GM12878 (cell line): ENCODE measurements around the gene SHISA7. TPM values are rescaled to one million over a fixed set of nuclear protein-coding genes. Genes with fewer than 3 reads are reported as not detected.

ENCODE experiments used
- ATAC-seq: fragments of 200-7000 bp; cut with Tn5 transposase; 3 replicates; pipeline ENCODE4 v1.9.1; 2020; ENCODE audit warnings: mild to moderate bottlenecking, moderate library complexity
- BruUV-seq: library from RNA; stranded (reverse); fragments of 400-500 nt; replicated peaks from 2 replicates; lab custom pipeline; 2021; lab: Mats Ljungman, UMichigan
- CTCF ChIA-PET: fragments of 300-600 bp; sonication (Branson Sonifier 250); formaldehyde crosslinking; extraction: SDS; loops from one replicate; lab custom pipeline; 2021; ENCODE audit warnings: inconsistent platforms; lab: Yijun Ruan, JAX
- POLR2A ChIA-PET: fragments of 350-600 bp; formaldehyde crosslinking; extraction: SDS; loops from one replicate; lab custom pipeline; 2021; ENCODE audit warnings: inconsistent platforms; lab: Charles Lee
- RAD21 ChIA-PET: fragments of 300-600 bp; sonication (Branson Sonifier 250); formaldehyde crosslinking; loops from one replicate; lab custom pipeline; 2023; ENCODE audit warnings: antibody characterized with exemption; ENCODE audit not compliant: unreplicated experiment; lab: Charles Lee
- SMC1A ChIA-PET: fragments of 300-600 bp; sonication (Branson Sonifier 250); formaldehyde crosslinking; loops from one replicate; lab custom pipeline; 2023; ENCODE audit not compliant: unreplicated experiment, uncharacterized antibody; lab: Charles Lee
- DNase-seq: peaks from one replicate; pipeline ENCODE4 v3.0.0-alpha.2; 2011; ENCODE audit warnings: low read depth, low spot score
- FAIRE-seq: peaks from 3 replicates; lab custom pipeline; 2011; peaks lifted over from hg19 to GRCh38; lab: Jason Lieb, UNC
- H2AFZ ChIP-seq: 2 replicates; pipeline ENCODE4 v1.6.0; 2011; ENCODE audit warnings: low read depth, low read length, control low read depth; ENCODE audit not compliant: control insufficient read depth
- H3K27ac ChIP-seq: 2 replicates; pipeline ENCODE4 v1.5.1; 2011; ENCODE audit warnings: control low read depth; ENCODE audit not compliant: control insufficient read depth, insufficient read depth
- H3K27me3 ChIP-seq, 2 experiments: replicated peaks in 1 of 2; 2 replicates each; pipeline versions ENCODE4 v1.6.0 to v1.6.1; 2011; ENCODE audit warnings: low read length in 1 of 2; ENCODE audit not compliant: control insufficient read depth in 2 of 2, insufficient read depth in 2 of 2
- H3K36me3 ChIP-seq, 2 experiments: 2 replicates each; pipeline ENCODE4 v1.5.1; 2011; ENCODE audit warnings: low read length in 1 of 2; ENCODE audit not compliant: control insufficient read depth in 2 of 2, insufficient read depth in 2 of 2
- H3K4me1 ChIP-seq: 2 replicates; pipeline ENCODE4 v1.6.1; 2011; ENCODE audit warnings: mild to moderate bottlenecking, low read length, moderate library complexity, mixed read lengths; ENCODE audit not compliant: control insufficient read depth, insufficient read depth
- H3K4me2 ChIP-seq: 2 replicates; pipeline ENCODE4 v1.6.0; 2011; ENCODE audit warnings: control low read depth; ENCODE audit not compliant: control insufficient read depth, insufficient read depth
- H3K4me3 ChIP-seq: fragments of 200-600 bp; sonication (generic); 2 replicates; pipeline ENCODE4 v1.5.1; 2016
- H3K79me2 ChIP-seq: 2 replicates; pipeline ENCODE4 v1.6.0; 2011; ENCODE audit warnings: low read length; ENCODE audit not compliant: control insufficient read depth, insufficient read depth
- H3K9ac ChIP-seq: 2 replicates; pipeline ENCODE4 v1.8.0; 2011; ENCODE audit warnings: low read length, control low read depth, mixed read lengths; ENCODE audit not compliant: control insufficient read depth, insufficient read depth
- H3K9me3 ChIP-seq: replicated peaks from 3 replicates; pipeline ENCODE4 v1.5.1; 2011; ENCODE audit warnings: mild to moderate bottlenecking, low read length; ENCODE audit not compliant: control insufficient read depth, insufficient read depth
- H4K20me1 ChIP-seq: 2 replicates; pipeline ENCODE4 v1.6.0; 2011; ENCODE audit not compliant: control insufficient read depth, insufficient read depth
- ASH2L ChIP-seq: fragments of 300-600, 200-600 bp; sonication (generic); IDR thresholded peaks from 2 replicates; pipeline ENCODE4 v1.6.1; 2017; ENCODE audit warnings: low read depth, mild to moderate bottlenecking, borderline replicate concordance
- BCL11A ChIP-seq: IDR thresholded peaks from 2 replicates; pipeline ENCODE4 v1.6.1; 2011; ENCODE audit warnings: low read depth, low read length
- BCL3 ChIP-seq: IDR thresholded peaks from 2 replicates; pipeline ENCODE4 v1.6.1; 2011; ENCODE audit warnings: borderline replicate concordance, low read depth, mild to moderate bottlenecking, moderate library complexity, low read length; ENCODE audit not compliant: insufficient read depth, poor library complexity, severe bottlenecking
- CBFB ChIP-seq: IDR thresholded peaks from 2 replicates; pipeline ENCODE4 v1.6.1; 2016; ENCODE audit warnings: antibody characterized with exemption, low read depth
- EED ChIP-seq: sonication (generic); IDR thresholded peaks from 2 replicates; pipeline ENCODE4 v1.6.1; 2016; ENCODE audit warnings: antibody characterized with exemption, low read depth
- IRF4 ChIP-seq: IDR thresholded peaks from 2 replicates; pipeline ENCODE4 v1.6.1; 2011; ENCODE audit warnings: low read depth, low read length
- NFXL1 ChIP-seq: fragments of 450-650 bp; IDR thresholded peaks from 2 replicates; pipeline ENCODE4 v1.6.1; 2017; ENCODE audit warnings: antibody characterized with exemption, mild to moderate bottlenecking, borderline replicate concordance
- POLR2A ChIP-seq: IDR thresholded peaks from 2 replicates; pipeline ENCODE4 v1.6.1; 2011; ENCODE audit warnings: low read depth, mild to moderate bottlenecking, low read length
- POLR2AphosphoS2 ChIP-seq: IDR thresholded peaks from 2 replicates; pipeline ENCODE4 v1.6.1; 2011; ENCODE audit warnings: low read depth, mild to moderate bottlenecking, low read length, improper control_type of control experiment, moderate library complexity
- RAD51 ChIP-seq: fragments of 450-650 bp; IDR thresholded peaks from 2 replicates; pipeline ENCODE4 v1.6.1; 2016; ENCODE audit warnings: moderate library complexity, mild to moderate bottlenecking, inconsistent platforms
- SMARCA5 ChIP-seq: fragments of 450-650 bp; IDR thresholded peaks from 2 replicates; pipeline ENCODE4 v1.6.1; 2017; ENCODE audit warnings: mild to moderate bottlenecking
- WGBS: methylation state at CpG from one replicate; pipeline ENCODE4 v1.1.6; 2016; ENCODE audit warnings: low lambda C conversion rate; ENCODE audit not compliant: insufficient replicate concordance, insufficient coverage; ENCODE audit errors: missing lambda C conversion rate; 5-methylcytosine and 5-hydroxymethylcytosine counted together
- in situ Hi-C: fragments of 300-500 bp; cut with MboI; formaldehyde crosslinking; loops from 9 replicates; pipeline ENCODE4 v1.14.3; 2018; ENCODE audit warnings: mixed read lengths
- intact Hi-C: fragments of 100-400 bp; cut with micrococcal nuclease; formaldehyde crosslinking; loops from one replicate; pipeline ENCODE4 v1.14.2; 2022; ENCODE audit not compliant: unreplicated experiment
- polyA plus RNA-seq, 11 experiments: library from polyadenylated mRNA; depleted of rRNA in 4 of 11; unstranded in 6 of 11; stranded (reverse) in 5 of 11; fragments of >200 nt; fragmentation: Nextera tagmentation in 4 of 11; fragmentation: Illumina TruSeq in 1 of 11; extraction: Ambion mirVana in 4 of 11; extraction: Trizol in 1 of 11; gene quantifications; 1 replicate in 1 of 11; 2 replicates in 10 of 11; pipeline versions ENCODE4 v1.2.1 to v1.2.3, GENCODE V29; 2011 to 2016; ENCODE audit warnings: inconsistent platforms in 2 of 11, missing spikeins in 2 of 11, low read depth in 1 of 11
- total RNA-seq, 4 experiments: library from RNA; depleted of rRNA in 3 of 4; stranded (reverse); fragments of >200 nt in 3 of 4; fragmentation: Illumina TruSeq in 1 of 4; extraction: Trizol in 1 of 4; gene quantifications; 2 replicates each; pipeline versions ENCODE4 v1.2.1 to v1.2.3, GENCODE V29; 2013 to 2021
- TF ChIP-seq, protein P1 (sequence below): IDR thresholded peaks from 2 replicates; pipeline ENCODE4 v1.6.1; 2011; ENCODE audit warnings: mild to moderate bottlenecking, low read depth, low read length, moderate library complexity; ENCODE audit not compliant: insufficient replicate concordance
- TF ChIP-seq, protein P2 (sequence below): IDR thresholded peaks from 2 replicates; pipeline ENCODE4 v1.6.1; 2012; ENCODE audit warnings: low read depth, low read length, improper control_type of control experiment
- TF ChIP-seq, protein P3 (sequence below): fragments of 450-650 bp; IDR thresholded peaks from 2 replicates; pipeline ENCODE4 v1.6.1; 2017; ENCODE audit warnings: mild to moderate bottlenecking, moderate library complexity

The SHISA7 gene
- total and polyA plus RNA-seq, 10 of the 15 experiments (the other 5 are each of a cell fraction or from before 2014, with no cell fraction given) = 0.03 TPM; not detected in 9

DNA sequence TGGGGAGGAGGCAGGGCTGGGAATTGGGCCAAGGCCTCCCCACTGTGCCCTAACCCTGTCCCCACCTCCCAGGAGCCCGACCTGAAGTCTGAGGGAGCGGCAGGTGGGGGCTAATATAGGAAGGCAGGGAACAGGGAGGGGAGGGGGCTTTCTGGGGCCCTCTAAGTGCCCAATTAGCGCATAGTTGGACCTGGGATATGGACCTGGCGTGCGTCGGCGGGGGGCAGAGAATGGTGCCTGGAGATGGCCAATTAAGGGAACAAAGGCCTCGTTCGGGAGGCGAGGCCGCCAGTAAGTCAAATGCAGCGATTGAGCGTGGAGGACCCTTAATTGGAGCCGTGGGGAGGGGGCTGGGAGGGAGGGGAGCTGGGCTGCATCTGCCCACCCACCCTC, 21.6 kb upstream of the SHISA7 start, which contains the start of gene C19orf85 (continued):
- TF ChIP-seq RAD51 (no peak), CBFB (no peak), EED (no peak), POLR2A (no peak), BCL3 (no peak), SMARCA5 (no peak)
- TF ChIP-seq, protein P1, sequence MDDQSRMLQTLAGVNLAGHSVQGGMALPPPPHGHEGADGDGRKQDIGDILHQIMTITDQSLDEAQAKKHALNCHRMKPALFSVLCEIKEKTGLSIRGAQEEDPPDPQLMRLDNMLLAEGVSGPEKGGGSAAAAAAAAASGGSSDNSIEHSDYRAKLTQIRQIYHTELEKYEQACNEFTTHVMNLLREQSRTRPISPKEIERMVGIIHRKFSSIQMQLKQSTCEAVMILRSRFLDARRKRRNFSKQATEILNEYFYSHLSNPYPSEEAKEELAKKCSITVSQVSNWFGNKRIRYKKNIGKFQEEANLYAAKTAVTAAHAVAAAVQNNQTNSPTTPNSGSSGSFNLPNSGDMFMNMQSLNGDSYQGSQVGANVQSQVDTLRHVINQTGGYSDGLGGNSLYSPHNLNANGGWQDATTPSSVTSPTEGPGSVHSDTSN = no peak
- TF ChIP-seq, protein P2, sequence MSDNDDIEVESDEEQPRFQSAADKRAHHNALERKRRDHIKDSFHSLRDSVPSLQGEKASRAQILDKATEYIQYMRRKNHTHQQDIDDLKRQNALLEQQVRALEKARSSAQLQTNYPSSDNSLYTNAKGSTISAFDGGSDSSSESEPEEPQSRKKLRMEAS = no peak
- TF ChIP-seq, all 136 proteins: peak for 0

DNA sequence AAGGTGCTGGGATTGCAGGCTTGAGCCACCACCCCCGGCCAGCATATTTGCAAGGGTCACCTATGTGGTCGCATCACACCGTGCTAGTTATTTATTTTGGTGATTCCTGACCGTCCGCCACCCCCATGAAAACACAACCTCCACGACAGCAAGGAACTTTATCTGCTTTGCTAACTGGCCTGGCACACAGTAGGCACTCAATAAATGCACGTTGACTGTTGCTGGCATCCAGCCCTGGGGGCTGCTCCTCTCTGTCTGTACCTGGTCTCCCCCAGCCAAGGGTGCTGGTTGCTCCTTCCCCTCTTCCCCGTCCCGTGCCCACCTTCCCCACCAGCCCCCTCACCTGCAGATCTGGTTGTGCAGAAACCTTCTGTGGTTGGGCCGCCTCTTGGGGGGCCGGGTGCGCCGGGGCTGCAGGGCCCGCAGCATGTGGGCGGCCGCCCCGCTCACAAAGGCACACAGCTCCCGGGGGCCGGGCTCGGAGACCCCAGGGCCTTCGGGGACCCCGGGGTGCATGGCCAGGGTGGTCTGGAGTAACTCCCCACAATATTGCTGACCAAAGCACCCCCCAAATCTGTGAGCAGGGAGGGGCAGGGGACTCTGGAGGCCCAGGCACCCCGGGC, 21.1 kb upstream of the SHISA7 start:
- H3K4me2 ChIP-seq = no peak overlapping the region
- no peak for ATAC-seq
- H3K9ac ChIP-seq = no peak overlapping the region
- H3K4me1 ChIP-seq = no peaks in the 10 kb centered on the region
- ChIA-PET RAD21 (no interaction called here), CTCF (no interaction called here), POLR2A (no interaction called here), SMC1A (no interaction called here)
- H3K4me3 ChIP-seq = no peak overlapping the region
- no peaks in the 10 kb centered on the region for H3K9me3 ChIP-seq
- TF ChIP-seq IRF4 (no peak), ASH2L (no peak), NFXL1 (no peak), BCL11A (no peak), POLR2AphosphoS2 (no peak)
- TF ChIP-seq, protein P3, sequence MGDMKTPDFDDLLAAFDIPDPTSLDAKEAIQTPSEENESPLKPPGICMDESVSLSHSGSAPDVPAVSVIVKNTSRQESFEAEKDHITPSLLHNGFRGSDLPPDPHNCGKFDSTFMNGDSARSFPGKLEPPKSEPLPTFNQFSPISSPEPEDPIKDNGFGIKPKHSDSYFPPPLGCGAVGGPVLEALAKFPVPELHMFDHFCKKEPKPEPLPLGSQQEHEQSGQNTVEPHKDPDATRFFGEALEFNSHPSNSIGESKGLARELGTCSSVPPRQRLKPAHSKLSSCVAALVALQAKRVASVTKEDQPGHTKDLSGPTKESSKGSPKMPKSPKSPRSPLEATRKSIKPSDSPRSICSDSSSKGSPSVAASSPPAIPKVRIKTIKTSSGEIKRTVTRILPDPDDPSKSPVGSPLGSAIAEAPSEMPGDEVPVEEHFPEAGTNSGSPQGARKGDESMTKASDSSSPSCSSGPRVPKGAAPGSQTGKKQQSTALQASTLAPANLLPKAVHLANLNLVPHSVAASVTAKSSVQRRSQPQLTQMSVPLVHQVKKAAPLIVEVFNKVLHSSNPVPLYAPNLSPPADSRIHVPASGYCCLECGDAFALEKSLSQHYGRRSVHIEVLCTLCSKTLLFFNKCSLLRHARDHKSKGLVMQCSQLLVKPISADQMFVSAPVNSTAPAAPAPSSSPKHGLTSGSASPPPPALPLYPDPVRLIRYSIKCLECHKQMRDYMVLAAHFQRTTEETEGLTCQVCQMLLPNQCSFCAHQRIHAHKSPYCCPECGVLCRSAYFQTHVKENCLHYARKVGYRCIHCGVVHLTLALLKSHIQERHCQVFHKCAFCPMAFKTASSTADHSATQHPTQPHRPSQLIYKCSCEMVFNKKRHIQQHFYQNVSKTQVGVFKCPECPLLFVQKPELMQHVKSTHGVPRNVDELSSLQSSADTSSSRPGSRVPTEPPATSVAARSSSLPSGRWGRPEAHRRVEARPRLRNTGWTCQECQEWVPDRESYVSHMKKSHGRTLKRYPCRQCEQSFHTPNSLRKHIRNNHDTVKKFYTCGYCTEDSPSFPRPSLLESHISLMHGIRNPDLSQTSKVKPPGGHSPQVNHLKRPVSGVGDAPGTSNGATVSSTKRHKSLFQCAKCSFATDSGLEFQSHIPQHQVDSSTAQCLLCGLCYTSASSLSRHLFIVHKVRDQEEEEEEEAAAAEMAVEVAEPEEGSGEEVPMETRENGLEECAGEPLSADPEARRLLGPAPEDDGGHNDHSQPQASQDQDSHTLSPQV = no peak
- FAIRE-seq = no peak
- 26% methylated on average over 23 of the region's 23 CpGs for WGBS
- H3K36me3 ChIP-seq = no peaks in the 10 kb centered on the region; a peak in 1 of 4 replicates
- no peak overlapping the region for H3K27ac ChIP-seq
- peaks cover 9% of the 10 kb centered on the region for H3K79me2 ChIP-seq
- in situ Hi-C loops (no loop called here), intact Hi-C loops (no loop called here)
- no peak for DNase-seq
- no peak overlapping the region for H2AFZ ChIP-seq
- H3K27me3 ChIP-seq = no peaks in the 10 kb centered on the region
- no TSS peak for BruUV-seq
- no peaks in the 10 kb centered on the region; the same call in 1 of the 2 replicates for H4K20me1 ChIP-seq
